OCI-LY7 (cell line): ENCODE results near the gene ZIC5.

ENCODE experiments used
- EZH2phosphoT487 ChIP-seq: fragments of 200-600 bp; sonication (generic); IDR thresholded peaks from 2 replicates; pipeline ENCODE4 v1.6.1; 2018; ENCODE audit warnings: low read depth, borderline replicate concordance, mild to moderate bottlenecking, mixed run types, antibody characterized with exemption, low read length, moderate library complexity, mixed read lengths
- TF ChIP-seq, protein P1 (sequence below): fragments of 200-600 bp; sonication (generic); conservative IDR thresholded peaks from 2 replicates; pipeline ENCODE4 v1.5.1; 2014; ENCODE audit warnings: mild to moderate bottlenecking, antibody characterized with exemption, low read length, moderate library complexity, mixed read lengths

- TF ChIP-seq, protein P1, sequence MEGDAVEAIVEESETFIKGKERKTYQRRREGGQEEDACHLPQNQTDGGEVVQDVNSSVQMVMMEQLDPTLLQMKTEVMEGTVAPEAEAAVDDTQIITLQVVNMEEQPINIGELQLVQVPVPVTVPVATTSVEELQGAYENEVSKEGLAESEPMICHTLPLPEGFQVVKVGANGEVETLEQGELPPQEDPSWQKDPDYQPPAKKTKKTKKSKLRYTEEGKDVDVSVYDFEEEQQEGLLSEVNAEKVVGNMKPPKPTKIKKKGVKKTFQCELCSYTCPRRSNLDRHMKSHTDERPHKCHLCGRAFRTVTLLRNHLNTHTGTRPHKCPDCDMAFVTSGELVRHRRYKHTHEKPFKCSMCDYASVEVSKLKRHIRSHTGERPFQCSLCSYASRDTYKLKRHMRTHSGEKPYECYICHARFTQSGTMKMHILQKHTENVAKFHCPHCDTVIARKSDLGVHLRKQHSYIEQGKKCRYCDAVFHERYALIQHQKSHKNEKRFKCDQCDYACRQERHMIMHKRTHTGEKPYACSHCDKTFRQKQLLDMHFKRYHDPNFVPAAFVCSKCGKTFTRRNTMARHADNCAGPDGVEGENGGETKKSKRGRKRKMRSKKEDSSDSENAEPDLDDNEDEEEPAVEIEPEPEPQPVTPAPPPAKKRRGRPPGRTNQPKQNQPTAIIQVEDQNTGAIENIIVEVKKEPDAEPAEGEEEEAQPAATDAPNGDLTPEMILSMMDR: no peak
- TF ChIP-seq EZH2phosphoT487: no peak
Observed at GRCh38 chr13:99953138-99953755, 18.3 kb downstream of the ZIC5 start.
